ENCODE data around the gene RXRA. TPM values are rescaled to one million over a fixed set of nuclear protein-coding genes. Genes with fewer than 3 reads are reported as not detected.

Gene RXRA
- total RNA-seq, 1 experiment from 2014 or later = 31.6 TPM

DNA sequence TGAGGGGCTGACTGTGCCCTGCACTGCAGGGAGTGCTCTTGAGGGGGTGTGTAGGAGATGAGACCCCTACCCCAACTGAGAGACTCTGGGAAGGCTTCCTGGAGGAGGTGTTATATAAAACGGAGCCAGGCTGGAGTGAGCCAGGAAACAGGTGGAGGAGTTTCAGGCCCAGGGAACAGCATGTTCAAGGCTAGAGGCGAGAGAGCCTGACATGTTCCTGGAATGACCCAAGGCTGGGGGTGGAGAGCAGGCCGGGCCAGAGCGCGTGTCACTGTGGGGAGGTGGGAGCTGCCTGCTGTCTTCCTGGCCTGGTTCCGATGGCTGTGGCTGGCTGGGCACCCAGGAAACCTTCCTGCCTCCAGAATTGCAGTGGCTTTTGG lies 48.7 kb downstream of the RXRA start:
- BruUV-seq (replicated peaks) = no TSS peak
- CTCF ChIA-PET = no interaction called here
- ATAC-seq = no peak
- in situ Hi-C loops (cut with HindIII; ENCODE audit: low pct_unique_long_range_greater_than_20kb, low sequenced_read_pairs) (no loop called here), intact Hi-C loops (cut with micrococcal nuclease; ENCODE audit: unreplicated experiment) (no loop called here)
- no peaks in the 10 kb centered on the region for H3K9me3 ChIP-seq (ENCODE audit: control insufficient read depth, insufficient read depth, low read depth, low read length)
- POLR2A ChIA-PET = no interaction called here
- no peak for DNase-seq (ENCODE audit: low read depth, low spot score)
- H3K27me3 ChIP-seq (ENCODE audit: control insufficient read depth, insufficient read depth, low read length) = no peaks in the 10 kb centered on the region
- H3K4me3 ChIP-seq (ENCODE audit: low read depth in 2 of 2, low read length in 2 of 2) = no peak overlapping the region
- TF ChIP-seq POLR2AphosphoS5 (IDR thresholded peaks at IDR 0.05; ENCODE audit: low read depth, low read length) (no peak), CTCF (IDR thresholded peaks at IDR 0.05) (no peak), SIN3A (IDR thresholded peaks at IDR 0.05; ENCODE audit: borderline replicate concordance, insufficient read depth, low read depth, low read length) (no peak), TCF7L2 (IDR thresholded peaks at IDR 0.05; ENCODE audit: low read depth, low read length) (no peak)
- TF ChIP-seq, protein P1, sequence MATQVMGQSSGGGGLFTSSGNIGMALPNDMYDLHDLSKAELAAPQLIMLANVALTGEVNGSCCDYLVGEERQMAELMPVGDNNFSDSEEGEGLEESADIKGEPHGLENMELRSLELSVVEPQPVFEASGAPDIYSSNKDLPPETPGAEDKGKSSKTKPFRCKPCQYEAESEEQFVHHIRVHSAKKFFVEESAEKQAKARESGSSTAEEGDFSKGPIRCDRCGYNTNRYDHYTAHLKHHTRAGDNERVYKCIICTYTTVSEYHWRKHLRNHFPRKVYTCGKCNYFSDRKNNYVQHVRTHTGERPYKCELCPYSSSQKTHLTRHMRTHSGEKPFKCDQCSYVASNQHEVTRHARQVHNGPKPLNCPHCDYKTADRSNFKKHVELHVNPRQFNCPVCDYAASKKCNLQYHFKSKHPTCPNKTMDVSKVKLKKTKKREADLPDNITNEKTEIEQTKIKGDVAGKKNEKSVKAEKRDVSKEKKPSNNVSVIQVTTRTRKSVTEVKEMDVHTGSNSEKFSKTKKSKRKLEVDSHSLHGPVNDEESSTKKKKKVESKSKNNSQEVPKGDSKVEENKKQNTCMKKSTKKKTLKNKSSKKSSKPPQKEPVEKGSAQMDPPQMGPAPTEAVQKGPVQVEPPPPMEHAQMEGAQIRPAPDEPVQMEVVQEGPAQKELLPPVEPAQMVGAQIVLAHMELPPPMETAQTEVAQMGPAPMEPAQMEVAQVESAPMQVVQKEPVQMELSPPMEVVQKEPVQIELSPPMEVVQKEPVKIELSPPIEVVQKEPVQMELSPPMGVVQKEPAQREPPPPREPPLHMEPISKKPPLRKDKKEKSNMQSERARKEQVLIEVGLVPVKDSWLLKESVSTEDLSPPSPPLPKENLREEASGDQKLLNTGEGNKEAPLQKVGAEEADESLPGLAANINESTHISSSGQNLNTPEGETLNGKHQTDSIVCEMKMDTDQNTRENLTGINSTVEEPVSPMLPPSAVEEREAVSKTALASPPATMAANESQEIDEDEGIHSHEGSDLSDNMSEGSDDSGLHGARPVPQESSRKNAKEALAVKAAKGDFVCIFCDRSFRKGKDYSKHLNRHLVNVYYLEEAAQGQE (IDR thresholded peaks at IDR 0.05; ENCODE audit: insufficient read depth in 1 of 2, low read depth in 2 of 2, low read length in 1 of 2) = no peak
- H3K4me1 ChIP-seq (ENCODE audit: control insufficient read depth, insufficient read depth, low read length) = peaks cover 61% of the 10 kb centered on the region
- no peaks in the 10 kb centered on the region for H3K36me3 ChIP-seq (ENCODE audit: control insufficient read depth, insufficient read depth, low read length)
- peak overlapping the region; percentile 65 for H3K27ac ChIP-seq (ENCODE audit: low read length)

DNA sequence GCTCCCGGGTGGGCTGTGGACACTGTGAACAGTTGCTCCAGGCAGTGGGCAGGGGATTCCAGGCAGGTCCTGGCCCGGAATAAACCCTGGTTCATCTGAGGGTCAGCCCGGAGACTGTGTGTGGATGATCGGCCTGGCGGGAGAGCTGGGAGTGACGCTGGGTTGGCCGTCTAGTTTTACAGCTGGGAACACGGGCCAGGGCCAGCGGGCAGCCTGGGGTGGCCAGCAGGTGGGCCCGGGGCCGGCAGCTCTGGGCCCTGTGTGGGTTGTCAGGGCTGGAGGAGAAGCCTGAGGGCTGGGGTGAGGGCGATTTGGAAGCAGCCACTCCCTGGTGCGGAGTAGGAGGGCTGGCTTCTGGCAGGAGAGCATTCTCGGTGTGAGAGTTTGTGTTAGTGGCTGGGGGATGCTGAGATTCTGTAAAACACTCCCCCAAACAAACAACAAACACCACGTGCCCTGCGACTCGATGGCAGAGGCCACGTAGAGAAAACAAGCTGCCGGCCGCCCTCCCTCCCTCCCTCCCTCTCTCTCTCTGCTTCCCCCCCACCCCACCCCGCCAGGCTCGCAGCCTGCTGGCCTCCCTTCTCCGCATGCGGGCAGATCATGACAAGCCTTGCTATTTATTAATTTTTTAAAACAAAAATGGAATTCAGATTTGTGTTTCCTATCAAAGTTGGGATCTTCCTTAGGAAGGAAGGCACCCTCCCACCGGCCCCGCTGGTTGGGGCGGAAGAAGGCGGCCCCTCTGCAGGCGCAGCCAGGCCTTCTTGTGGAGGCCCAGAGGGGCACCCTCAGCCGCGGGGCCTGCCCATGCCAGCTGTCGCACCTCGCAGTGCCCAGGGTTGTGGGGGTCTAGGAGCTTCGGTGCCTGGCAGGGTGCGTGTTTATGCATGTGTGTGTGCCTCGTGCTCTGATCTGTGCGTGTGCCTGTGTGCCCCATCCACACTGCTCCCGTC lies 49.5 kb downstream of the RXRA start:
- Histone ChIP-seq H3K4me3 (ENCODE audit: low read depth in 2 of 2, low read length in 2 of 2) (no peak overlapping the region), H3K4me1 (ENCODE audit: control insufficient read depth, insufficient read depth, low read length) (peaks cover 68% of the 10 kb centered on the region), H3K36me3 (ENCODE audit: control insufficient read depth, insufficient read depth, low read length) (no peaks in the 10 kb centered on the region), H3K27ac (ENCODE audit: low read length) (peak overlapping the region; percentile 65), H3K9me3 (ENCODE audit: control insufficient read depth, insufficient read depth, low read depth, low read length) (no peaks in the 10 kb centered on the region), H3K27me3 (ENCODE audit: control insufficient read depth, insufficient read depth, low read length) (no peaks in the 10 kb centered on the region)
- DNase-seq (ENCODE audit: low read depth, low spot score) (no peak), ATAC-seq (peak; percentile 32)
- intact Hi-C loops (cut with micrococcal nuclease; ENCODE audit: unreplicated experiment) = no loop called here
- BruUV-seq (replicated peaks) = no TSS peak
- TF ChIP-seq TCF7L2 (IDR thresholded peaks at IDR 0.05; ENCODE audit: low read depth, low read length) = no peak
- TF ChIP-seq SIN3A (IDR thresholded peaks at IDR 0.05; ENCODE audit: borderline replicate concordance, insufficient read depth, low read depth, low read length) = no peak
- TF ChIP-seq, protein P1 (IDR thresholded peaks at IDR 0.05; ENCODE audit: insufficient read depth in 1 of 2, low read depth in 2 of 2, low read length in 1 of 2) = no peak
- no peak for TF ChIP-seq CTCF (IDR thresholded peaks at IDR 0.05)
- no peak for TF ChIP-seq POLR2AphosphoS5 (IDR thresholded peaks at IDR 0.05; ENCODE audit: low read depth, low read length)
- POLR2A ChIA-PET = interaction anchor here (0.6 kb wide), 1 partner anchor 240 kb away, joined by 6 read pairs; the partner anchor contains the start of gene WDR5
- in situ Hi-C loops (cut with HindIII; ENCODE audit: low pct_unique_long_range_greater_than_20kb, low sequenced_read_pairs) = no loop called here
- CTCF ChIA-PET = no interaction called here

Measured in Panc1 (cell line).